ENCODE data around the gene FARP2. TPM values are rescaled to one million over a fixed set of nuclear protein-coding genes. Genes with fewer than 3 reads are reported as not detected.

The FARP2 gene
- total RNA-seq, 1 experiment from 2014 or later, result 36.3 TPM

DNA sequence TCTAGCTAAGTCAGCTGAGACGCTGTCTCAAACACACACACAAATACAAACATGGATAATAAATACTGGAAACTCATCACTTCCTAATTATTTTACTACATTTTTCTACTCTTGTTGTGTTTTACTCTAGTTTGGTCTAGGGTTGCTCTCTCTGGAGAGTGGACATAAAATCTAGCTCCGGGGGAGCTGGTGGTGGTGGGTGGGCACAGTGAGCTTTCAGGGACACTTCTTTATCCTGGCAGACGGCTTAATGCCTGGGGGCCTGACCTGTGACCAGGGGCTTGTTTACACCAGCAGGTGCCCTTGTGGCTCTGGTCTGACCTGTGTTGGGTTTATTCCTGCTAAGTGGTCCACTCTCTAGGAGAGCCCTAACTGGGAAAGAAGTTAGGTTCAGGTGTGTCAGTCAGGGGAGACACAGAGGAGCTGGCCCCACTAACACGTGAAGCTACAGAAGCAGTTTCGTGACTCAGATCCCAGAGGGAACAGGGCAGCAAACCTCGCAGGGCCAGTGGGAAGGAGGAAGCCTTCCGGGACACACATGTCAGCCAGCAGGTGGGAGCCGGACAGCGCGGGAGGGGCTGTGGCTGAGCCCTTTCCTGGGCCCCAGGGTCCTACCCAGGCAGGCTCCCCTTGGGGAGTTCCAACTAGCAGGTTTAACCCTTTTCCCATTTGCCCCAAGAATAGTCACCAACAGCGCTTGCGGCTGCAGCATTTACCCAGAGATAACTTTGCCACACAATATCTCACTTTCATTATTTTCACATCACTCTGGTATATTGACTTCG is 180.0 kb downstream of the FARP2 start:
- in situ Hi-C loops (cut with HindIII; ENCODE audit: low sequenced_read_pairs), result no loop called here
- DNase-seq (ENCODE audit: low spot score), result no peak

DNA sequence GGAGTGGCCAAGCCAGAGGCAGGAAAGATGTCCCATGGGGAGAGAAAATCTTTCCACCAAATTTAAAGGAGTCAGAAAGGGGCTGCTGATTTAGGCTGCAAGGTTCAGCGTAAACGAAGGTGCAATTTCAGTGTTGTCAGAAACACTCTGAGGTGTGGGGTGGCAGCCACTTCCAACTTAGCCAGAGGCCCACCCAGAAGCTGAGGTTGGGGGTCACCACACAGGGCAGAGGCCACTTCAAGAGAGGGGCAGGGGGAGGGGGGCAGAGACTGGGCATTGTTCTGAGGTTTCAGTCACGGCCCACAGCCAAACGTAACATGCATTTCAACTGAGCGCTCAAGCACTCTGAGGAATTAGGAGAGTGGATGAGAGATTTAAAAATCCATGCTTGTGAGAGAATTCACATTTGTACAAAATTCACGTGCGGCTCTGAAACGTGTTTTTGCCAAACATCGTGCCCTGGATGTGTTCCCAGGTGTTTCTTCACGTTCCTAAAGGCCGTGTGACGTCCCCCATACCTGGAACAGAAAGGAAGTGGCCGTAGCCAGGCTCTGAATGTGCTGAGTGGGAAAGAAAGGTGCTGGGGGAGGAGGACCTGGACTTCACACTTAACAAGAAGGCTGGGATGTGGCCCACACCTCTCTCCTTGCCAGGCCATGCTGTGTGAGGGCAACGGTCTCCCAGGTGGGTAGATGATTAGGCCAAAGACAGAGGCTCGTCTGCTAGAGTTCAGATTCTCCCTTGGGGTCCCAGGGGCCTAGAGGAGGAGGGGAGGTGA is 182.9 kb downstream of the FARP2 start:
- in situ Hi-C loops (cut with HindIII; ENCODE audit: low sequenced_read_pairs), result no loop called here

DNA sequence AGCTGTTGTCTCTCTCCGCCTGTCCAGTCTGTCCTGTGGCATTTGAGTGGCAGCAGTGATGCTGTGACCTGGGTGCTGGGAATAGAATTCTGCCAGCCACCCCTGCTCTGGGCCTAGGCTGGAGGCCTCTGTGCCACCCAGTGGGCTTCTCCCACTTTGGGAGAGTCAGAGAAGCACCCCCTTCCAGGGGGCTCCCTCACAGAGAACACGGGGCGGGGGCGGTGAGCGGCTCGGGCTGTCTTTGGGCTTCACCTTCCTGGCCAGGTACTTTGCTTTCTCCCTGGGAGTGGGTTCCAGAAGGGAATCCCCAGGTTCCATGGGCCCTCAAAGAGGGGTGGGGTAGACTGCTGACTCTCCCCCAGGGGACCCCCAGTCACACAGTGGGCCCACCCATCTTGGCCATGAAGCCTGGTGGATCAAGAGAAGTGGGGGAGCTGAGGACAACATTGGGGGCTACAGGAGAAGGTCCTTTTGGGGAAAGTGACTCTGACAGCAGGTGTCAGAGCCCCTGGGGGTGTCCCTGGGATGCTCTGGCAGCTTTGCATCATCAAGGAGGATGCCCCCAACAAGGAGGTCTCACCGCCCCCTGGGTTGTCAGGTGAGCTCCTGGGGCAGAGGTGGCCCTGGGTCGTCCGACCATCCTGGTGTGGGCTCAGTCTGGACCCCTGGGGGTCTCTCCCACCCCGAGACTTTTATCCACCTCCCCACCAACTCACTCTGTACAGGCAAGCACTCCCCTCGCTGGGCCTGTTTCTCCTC is 183.7 kb downstream of the FARP2 start:
- in situ Hi-C loops (cut with HindIII; ENCODE audit: low sequenced_read_pairs), result no loop called here
- no peak for DNase-seq (ENCODE audit: low spot score)

More for the DNA sequence above, 182.9 kb downstream of the FARP2 start:
- DNase-seq (ENCODE audit: low spot score), result no peak

DNA sequence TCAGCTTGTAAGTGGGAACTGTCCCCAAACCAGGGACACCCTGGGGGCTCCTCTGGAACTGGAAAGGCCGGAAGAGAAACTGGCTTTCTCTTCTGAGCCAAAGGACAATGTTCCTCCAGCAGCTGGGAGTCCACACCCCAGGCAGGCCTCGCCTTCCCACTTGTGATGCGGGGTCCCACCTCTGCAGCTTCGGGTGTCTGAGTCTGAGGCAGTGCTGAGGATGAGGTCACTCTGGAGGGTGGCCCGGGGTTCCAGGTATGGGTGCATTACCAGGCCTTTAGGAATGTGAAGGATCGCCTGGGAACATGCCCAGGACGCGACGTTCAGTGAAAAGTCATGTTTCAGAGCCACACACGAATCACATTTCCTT is 184.3 kb downstream of the FARP2 start:
- in situ Hi-C loops (cut with HindIII; ENCODE audit: low sequenced_read_pairs), result no loop called here

DNA sequence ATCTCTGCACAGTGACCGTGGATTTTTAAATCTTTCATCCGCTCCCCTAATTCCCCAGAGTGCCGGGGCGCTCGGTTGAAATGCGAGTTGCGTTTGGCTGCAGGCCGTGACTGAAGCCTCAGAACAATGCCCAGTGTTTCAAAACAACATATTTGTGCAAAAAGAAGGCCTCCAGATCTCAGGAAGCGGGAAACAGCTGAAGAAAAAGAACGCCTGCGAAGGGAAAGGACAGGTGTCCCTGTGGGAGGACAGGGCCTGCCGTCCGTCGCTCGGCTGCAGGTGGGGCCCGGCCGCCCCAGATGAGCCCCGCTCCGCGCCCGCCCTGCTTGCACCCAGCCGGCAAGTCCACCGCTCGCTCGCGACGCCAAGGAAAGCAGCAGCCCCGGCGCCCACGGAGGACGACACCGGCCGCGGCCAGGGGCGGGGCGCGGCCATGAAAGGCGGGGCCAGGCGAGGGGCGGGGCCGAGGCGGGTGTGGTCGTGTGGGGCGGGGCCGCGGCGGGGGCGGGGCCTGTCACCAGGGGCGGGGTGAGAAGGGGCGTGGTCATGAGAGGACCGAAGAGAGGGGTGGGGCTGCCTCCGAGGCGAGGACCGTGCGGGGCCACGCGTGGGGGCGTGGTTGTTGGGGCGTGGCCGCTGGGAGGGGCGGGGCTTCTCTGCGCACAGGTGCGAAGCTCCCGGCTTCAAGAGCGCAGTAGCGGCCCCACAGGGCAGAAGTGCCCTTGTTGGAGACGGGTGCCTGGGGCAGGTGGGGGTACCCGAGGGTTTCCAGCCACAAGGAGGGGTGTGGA is 184.9 kb downstream of the FARP2 start:
- peak; percentile 36 for DNase-seq (ENCODE audit: low spot score)
- in situ Hi-C loops (cut with HindIII; ENCODE audit: low sequenced_read_pairs), result no loop called here

More for the DNA sequence above, 184.3 kb downstream of the FARP2 start:
- DNase-seq (ENCODE audit: low spot score), result no peak

DNA sequence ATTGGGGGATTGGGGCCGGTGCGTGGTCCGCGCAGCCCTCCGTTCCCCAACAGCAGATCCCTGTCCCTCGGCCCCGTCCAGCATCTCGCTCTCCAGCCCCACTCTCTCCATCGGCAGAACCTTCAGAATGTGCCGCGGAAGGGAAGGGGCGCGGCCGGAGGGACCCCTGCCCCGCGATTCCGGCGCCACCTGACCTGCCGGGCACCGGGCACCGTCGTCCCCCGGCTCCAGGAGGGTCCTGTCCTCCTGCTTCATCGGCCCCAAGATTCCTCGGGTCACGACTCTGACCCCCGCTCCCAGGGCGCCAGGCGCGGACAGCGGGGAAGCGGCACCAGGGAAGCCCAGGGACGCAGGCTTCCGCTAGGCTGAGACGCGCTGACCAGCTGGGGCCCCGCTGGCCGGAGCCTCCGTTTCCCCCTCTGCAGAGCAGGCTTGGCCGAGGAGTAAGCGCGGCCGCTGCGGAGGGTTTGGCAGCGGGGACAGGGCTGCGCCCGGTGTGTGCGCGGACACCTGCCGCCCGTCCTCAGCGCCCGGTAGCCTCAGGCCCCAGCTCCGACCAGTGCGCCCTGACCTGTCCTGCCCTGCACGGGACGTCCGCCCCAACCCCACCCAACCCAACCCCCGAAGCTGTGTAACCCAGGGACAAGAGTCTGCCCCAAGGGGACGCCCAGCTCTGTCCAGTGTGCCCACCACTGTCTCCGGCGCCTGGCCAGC is 185.6 kb downstream of the FARP2 start:
- in situ Hi-C loops (cut with HindIII; ENCODE audit: low sequenced_read_pairs), result no loop called here

DNA sequence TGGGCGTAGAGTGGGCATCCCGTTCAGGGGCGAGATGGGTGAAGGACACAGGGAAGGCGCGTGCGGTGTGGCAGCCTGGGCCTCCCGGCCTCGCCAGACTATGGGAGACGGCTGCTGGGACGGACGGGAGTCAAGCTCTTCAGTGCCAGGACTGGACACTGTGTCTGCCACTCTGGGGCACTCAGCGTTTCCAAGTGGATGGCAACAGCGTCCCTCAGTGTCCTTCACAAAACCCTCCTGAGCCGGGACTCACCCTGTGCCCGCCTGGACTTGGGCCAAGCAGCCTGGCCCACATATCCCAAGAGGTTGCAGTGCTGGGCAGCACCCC is 186.2 kb downstream of the FARP2 start:
- in situ Hi-C loops (cut with HindIII; ENCODE audit: low sequenced_read_pairs), result no loop called here
- DNase-seq (ENCODE audit: low spot score), result no peak

More for the DNA sequence above, 185.6 kb downstream of the FARP2 start:
- DNase-seq (ENCODE audit: low spot score), result no peak

Other genes starting within 250 kb of the FARP2 start
- 14.7 and 20.7 TPM in 2 replicates for gene PASK, start 206.8 kb upstream of the FARP2 start, total RNA-seq (2014; rRNA removed; shearing (Covaris generic))
- 83.2 and 91.9 TPM in 2 replicates for gene PPP1R7, start 205.8 kb upstream of the FARP2 start, total RNA-seq (2014; rRNA removed; shearing (Covaris generic))
- 1.1 TPM in 1 of 2 replicates, not detected in the other for gene ANO7, start 167.6 kb upstream of the FARP2 start, total RNA-seq (2014; rRNA removed; shearing (Covaris generic))
- 386 and 442 TPM in 2 replicates for gene HDLBP, start 40.6 kb upstream of the FARP2 start, total RNA-seq (2014; rRNA removed; shearing (Covaris generic))
- 339 and 438 TPM in 2 replicates for gene SEPTIN2, start 40.4 kb upstream of the FARP2 start, total RNA-seq (2014; rRNA removed; shearing (Covaris generic))
- 299 and 330 TPM in 2 replicates for gene STK25, start 152.3 kb downstream of the FARP2 start, total RNA-seq (2014; rRNA removed; shearing (Covaris generic))
- gene BOK, start 202.5 kb downstream of the FARP2 start, total RNA-seq (2014; rRNA removed; shearing (Covaris generic)), result 26.9 and 36.3 TPM in 2 replicates

Data from G401 (cell line).